ENCODE results near the gene CFAP100.

CFAP100 gene

GRCh38 chr3:126424039-126424717 is 29.5 kb downstream of the CFAP100 start:
- no peak for DNase-seq

- no peak for DNase-seq
Observed at GRCh38 chr3:126424751-126425150, 30.0 kb downstream of the CFAP100 start.

DNA sequence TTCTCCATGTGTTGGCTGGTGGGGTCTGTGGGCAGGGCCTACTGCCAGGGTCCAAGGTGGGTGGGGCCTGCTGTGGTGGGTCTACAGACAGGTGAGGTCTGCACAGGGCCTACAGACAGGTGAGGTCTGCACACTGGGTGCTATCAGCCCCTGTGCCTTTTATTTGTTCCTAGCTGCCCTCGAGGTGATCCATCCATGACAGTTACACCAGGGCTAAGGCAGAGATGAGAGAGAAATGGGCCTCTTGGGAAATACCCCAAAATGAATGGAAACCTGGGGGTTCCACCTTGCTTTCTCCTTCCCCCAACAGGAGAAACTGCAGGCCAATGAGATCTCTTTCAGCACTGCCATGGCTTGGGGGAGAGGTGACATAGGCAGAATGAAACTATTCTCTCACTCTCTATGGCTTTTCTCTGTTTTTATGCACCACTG is 36.4 kb downstream of the CFAP100 start:
- DNase-seq = no peak

DNA sequence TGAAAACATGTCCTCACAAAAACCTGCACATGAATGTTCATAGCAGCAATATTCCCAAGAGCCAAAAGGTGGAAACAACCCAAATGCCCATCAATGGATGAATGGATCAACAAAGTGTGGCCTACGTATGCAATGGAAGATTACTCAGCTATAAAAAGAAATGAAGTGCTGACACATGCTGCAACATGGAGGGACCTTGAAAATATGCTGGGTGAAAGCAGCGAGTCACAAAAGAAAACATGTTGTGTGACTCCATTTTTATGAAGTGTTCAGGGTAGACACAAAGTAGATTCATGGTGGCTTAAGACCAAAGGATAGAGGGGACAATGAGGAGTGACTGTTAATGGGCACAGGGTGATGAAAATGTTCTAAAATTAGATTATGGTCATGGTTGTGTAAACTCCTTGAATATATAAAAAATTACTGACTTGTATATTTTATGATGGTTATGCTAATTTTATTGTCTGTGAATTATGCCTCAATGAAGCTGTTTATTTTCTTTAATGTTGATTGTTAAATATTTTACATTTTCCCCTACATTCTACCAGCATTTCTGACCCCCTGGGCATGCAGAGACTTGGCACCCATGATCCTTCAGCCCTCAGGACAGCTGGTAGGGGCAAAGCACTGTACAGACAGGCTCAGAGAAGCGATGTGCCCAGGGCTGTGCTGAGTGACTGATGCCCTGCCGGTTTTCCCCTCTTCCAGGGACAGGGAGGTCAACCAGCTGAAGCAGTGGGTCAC is 37.8 kb downstream of the CFAP100 start:
- DNase-seq = no peak

DNA sequence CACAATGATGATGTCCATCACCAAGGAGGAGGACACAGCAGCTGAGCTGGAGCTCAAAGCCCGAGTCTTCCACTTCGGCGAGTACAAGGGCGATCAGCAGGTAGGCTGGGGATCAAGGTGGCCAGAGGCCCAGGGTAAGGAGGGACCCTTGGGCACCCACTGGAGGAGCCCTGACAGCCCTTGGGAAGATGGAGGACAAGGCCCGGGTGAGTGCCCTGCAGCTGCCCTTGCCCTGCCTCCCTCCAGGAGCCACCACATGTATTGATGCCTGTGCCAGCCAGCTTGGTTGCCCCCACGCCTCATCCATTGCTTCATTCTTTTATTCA is 38.4 kb downstream of the CFAP100 start:
- DNase-seq = no peak

GRCh38 chr3:126433496-126434263 is 39.0 kb downstream of the CFAP100 start:
- DNase-seq = no peak

DNA sequence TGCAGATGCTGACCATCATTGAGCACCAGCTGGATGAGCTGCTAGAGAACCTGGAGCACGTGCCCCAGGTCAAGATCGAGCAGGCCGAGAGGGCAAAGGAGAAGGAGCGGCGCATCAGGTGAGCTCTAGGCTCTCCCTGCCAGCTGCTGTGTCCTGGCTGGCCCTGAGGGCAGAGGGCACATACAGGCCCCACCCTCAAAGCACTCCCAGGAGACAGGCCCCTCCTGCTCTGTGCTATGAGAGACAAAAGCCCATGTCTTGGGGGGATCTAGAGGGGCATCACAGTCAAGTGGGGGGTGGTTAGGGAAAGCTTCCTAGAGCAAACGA is 39.5 kb downstream of the CFAP100 start:
- DNase-seq = no peak

DNA sequence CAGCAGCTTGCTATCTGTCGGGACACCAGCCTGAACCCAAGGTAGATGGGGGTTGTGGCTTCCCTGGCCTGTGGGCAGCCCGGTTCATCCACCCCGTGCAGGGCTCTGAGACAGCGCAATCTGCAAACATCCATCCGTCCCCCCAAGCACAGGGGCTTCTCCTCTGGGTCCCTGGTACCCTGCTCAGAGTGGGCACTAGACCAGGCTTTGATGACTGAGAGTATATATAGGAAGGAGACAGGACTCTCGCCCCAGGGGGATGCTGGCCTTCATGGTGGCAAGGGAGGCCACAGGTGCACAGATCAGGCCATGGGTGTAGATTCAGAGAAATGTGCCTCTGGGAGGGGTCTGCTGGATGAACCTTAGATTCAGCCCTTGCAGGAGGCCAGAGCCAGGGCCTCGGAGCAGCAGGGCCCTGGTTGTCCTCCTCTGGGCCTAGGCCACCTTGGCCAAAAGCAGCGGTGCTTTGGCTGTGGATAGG is 40.3 kb downstream of the CFAP100 start:
- no peak for DNase-seq

DNA sequence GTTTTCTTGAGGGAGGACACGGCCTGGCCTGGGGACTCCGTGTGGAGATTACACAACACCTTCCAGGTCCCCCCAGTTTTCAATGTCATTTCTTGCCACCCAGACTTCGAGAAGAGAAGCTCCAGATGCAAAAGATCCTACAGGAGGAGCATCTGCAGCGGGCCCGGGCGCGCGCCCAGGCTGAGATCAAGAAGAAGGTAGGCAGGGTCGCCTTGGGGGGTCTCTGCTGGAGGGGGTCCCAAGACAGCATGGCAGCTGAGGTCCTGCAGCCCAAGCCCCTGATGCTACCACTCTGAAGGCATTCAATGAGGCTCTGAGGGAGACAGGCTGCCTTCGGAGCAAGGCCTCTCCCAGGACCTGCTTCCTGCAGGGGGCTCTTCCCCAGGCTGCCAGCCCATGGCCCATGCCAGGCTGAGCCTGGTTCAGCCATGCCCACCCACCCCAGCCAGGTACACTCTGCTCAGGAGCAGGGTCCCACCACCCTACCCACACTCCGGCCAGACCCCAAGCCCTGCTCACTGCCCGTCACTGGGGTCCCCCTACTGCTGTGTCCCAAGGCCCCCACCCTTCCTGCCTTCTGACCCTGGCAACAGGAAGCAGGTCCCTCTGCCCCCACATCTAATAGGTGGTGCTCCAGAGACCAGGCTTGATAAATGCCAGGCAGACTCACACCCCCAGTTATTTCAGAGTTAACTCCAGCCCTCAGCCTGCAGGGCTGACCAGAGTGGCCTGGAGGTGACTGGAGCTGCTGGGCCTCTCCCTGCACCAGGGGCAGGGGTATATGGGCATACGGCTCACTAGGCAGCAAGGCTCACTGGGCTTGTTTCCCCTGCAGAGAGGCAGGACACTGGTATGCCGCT is 41.0 kb downstream of the CFAP100 start:
- no peak for DNase-seq

- DNase-seq = no peak
Observed at GRCh38 chr3:126436826-126437717, 42.4 kb downstream of the CFAP100 start.

DNA sequence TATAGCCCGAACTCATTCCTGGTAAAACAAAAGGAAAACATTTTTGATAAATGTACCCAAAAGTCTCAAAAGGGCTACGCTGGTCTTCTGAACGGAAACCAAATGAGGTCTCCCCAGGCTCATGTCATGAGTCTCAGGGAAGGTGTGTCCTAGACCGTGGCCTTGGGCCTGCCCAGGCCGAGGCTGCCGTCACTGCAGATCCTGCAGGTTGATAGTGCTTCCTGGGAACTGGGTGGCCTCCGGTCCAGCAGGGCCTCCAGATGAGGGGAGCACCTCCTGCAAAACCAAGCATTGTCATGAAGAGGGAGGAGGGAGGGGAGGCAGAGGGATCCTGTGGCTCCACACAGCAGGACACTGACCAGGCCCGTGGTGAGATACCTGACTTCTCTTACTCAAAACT is 43.5 kb downstream of the CFAP100 start:
- no peak for DNase-seq

DNA sequence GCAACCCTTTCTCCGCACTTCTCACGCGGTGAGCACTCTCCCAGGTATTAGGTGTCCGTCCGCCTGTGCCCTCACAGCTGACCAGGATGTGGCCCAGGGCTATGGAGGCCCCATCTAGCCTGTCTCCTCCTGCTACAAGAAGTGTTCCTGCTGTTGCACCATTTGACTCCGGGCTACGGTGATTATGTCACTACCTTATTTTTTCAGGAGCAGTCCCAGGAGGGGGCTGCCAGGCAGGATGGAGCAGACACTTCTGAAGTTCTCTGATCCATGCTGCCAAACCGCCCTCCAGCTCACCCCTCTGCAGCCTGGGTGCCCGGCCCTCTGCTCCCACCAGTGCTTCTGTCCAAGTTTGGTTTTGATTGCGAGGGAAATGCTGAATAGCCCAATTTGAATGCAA is 44.0 kb downstream of the CFAP100 start:
- DNase-seq = no peak

DNA sequence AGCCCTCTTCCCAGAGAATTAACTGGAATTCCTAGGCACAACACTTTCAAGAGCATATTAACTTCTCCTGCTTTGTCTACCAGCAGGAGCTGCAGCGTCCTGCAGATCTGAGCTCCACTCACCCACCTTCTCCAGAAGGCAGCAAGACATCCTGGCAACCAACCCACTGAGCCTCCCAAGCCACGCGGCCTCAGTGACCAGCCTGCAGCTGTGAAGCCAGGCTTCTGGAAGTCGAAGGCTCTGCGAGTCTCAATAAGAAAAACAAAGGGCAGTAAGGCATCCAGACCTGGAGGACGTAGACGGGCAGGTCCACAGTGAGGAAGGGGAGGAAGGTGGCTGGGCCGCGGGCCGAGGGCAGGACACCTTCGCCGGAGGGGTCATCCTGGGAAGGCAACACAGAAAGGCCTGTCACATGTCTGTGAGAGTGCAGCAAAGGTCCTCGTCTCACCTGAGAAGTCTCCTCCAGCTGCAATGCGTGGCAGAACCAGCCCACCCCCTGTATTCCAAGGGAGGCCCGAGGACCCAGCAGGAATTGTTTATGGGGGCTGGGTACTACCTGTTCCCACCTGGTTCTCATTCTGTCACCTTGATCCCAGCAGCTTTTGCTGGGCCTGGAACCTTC is 44.7 kb downstream of the CFAP100 start:
- no peak for DNase-seq

GRCh38 chr3:126439968-126440708 is 45.4 kb downstream of the CFAP100 start:
- DNase-seq = no peak

GRCh38 chr3:126440709-126440995 is 45.9 kb downstream of the CFAP100 start:
- no peak for DNase-seq

DNA sequence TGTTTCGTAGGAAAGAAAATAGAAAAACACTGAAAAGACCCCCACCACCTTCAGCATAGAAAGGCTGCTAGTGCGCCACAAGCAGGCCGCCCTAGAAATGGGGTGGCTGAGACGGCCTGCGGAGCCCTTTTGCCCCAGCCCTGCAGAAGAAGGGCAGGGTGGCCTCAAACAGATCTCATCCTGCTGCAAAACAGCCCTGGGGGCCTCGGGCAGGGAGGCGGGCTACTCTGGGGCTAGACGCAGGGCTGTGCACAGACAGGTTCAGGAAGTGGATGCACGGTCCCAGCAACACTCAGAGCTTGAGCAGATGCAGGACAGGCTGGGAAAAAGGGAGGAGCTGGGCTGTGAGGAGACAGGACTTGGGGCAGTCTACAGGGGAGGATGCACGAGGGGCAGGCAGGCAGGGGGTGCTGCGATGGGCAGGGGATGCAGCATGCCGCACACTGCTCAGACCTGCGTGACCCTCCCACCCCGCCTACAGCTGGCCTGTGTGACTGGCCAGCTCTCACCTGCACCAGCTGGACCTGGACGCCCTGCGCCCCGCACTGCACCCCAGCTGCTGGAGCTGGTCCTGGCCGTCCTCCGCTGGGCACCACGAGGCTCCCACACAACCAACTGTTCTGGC is 46.7 kb downstream of the CFAP100 start:
- no peak for DNase-seq

DNA sequence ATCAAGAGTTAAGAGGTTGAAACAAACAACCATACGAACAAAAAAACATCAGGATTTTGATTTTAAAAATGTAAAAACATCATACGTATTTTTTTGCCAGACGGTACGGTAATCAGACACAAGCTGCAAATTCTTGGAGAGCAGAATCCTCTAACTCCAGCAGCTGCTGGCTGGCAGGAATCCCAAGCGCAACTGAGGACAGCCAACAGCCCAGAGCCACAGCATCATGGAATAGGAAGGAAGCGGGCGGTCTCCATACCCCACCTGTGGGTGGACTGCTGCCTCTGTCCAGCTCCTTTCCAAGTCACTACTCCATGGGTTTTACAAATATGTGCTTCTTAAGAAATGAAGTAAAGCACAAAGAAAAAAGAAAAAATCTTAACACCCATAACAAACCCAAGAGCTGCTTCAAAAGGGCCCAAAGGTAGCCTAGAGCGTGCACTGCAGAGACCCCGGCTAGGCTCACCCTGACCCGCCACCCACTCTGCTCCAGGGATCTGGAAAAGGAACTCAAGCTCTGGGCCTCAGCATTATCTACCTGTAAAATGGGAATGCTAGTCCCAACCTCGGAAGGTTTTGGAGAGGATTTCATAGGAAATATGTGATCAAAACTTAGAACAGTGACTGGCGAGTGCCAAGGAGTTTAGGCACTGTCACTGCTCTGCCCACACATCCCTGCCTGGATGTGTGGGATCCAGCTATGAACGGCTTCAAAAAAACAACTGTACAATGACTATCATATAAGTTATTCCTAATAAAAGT is 47.6 kb downstream of the CFAP100 start:
- no peak for DNase-seq

- DNase-seq = no peak
Observed at GRCh38 chr3:126442856-126443242, 48.1 kb downstream of the CFAP100 start.

GRCh38 chr3:126445506-126445905 is 50.8 kb downstream of the CFAP100 start:
- DNase-seq = no peak

DNA sequence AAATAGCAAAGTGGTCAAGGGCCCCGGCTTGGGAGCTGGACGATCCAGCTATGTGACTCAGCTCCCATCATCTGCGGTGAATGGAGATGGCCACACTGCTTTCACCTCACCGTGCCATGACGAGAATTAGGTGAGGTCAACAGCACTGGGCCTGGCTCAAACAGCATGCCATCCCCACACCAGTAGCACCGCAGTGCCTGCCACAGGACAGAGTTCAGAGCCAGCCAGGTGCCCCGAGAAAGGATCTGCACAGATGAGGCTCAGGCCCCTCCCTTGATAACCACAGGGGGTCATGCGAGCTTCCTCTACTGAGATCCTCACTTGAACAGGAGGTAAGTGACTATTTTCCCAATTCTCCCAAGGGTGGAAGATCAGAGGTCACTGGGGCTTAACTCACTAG is 51.6 kb downstream of the CFAP100 start:
- no peak for DNase-seq
